C4-2B (cell line): ENCODE results near the gene INSYN2B.

Experiments
- ZFX ChIP-seq: fragments of 450-650 bp; IDR thresholded peaks from 2 replicates; pipeline ENCODE4 v1.6.1; 2017
- TF ChIP-seq, protein P1 (sequence below): fragments of 450-650 bp; conservative IDR thresholded peaks from 2 replicates; pipeline ENCODE4 v1.5.1; 2017; ENCODE audit warnings: mild to moderate bottlenecking

DNA sequence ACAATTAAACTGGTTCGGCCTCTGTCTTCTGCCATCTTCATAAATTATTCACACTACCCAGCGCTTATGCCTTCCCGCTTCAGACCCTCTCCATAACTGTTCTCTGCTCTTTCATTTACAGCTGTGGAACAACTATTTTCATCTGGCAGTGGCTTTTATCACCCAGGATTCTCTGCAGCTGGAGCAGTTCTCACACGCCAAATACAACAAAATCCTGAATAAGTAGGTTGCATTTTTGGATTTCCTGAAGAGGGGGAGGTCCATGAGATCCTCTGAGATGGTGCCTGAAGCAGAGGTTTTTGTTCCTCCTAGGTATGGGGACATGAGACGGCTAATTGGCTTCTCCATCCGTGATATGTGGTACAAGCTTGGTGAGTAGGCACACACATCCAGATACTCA is 28.1 kb upstream of the INSYN2B start:
- TF ChIP-seq, protein P1, sequence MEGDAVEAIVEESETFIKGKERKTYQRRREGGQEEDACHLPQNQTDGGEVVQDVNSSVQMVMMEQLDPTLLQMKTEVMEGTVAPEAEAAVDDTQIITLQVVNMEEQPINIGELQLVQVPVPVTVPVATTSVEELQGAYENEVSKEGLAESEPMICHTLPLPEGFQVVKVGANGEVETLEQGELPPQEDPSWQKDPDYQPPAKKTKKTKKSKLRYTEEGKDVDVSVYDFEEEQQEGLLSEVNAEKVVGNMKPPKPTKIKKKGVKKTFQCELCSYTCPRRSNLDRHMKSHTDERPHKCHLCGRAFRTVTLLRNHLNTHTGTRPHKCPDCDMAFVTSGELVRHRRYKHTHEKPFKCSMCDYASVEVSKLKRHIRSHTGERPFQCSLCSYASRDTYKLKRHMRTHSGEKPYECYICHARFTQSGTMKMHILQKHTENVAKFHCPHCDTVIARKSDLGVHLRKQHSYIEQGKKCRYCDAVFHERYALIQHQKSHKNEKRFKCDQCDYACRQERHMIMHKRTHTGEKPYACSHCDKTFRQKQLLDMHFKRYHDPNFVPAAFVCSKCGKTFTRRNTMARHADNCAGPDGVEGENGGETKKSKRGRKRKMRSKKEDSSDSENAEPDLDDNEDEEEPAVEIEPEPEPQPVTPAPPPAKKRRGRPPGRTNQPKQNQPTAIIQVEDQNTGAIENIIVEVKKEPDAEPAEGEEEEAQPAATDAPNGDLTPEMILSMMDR, result no peak
- TF ChIP-seq ZFX, result no peak
